Ishikawa (cell line): Measurements from ENCODE around the gene SOD1.

Experiments
- CEBPB ChIP-seq: IDR thresholded peaks from 2 replicates; pipeline ENCODE4 v1.6.1; 2012
- CREB1 ChIP-seq: IDR thresholded peaks from 2 replicates; pipeline ENCODE4 v1.6.1; 2012; ENCODE audit warnings: low read depth
- EGR1 ChIP-seq: IDR thresholded peaks from 2 replicates; pipeline ENCODE4 v1.6.1; 2012
- EP300 ChIP-seq: IDR thresholded peaks from 2 replicates; pipeline ENCODE4 v1.6.1; 2012; ENCODE audit warnings: borderline replicate concordance
- FOXM1 ChIP-seq: IDR thresholded peaks from 2 replicates; pipeline ENCODE4 v1.6.1; 2012; ENCODE audit warnings: low read depth, borderline replicate concordance
- MAX ChIP-seq: IDR thresholded peaks from 2 replicates; pipeline ENCODE4 v1.6.1; 2012
- NFIC ChIP-seq: IDR thresholded peaks from 2 replicates; pipeline ENCODE4 v1.6.1; 2012
- RAD21 ChIP-seq: IDR thresholded peaks from 2 replicates; pipeline ENCODE4 v1.6.1; 2012; ENCODE audit warnings: low read depth
- REST ChIP-seq: IDR thresholded peaks from 2 replicates; pipeline ENCODE4 v1.6.1; 2012; ENCODE audit warnings: low read depth, mild to moderate bottlenecking
- TAF1 ChIP-seq: IDR thresholded peaks from 2 replicates; pipeline ENCODE4 v1.6.1; 2012; ENCODE audit warnings: low read depth, mild to moderate bottlenecking
- TCF12 ChIP-seq: IDR thresholded peaks from 2 replicates; pipeline ENCODE4 v1.6.1; 2012; ENCODE audit warnings: low read depth
- TEAD4 ChIP-seq: IDR thresholded peaks from 2 replicates; pipeline ENCODE4 v1.6.1; 2012
- USF1 ChIP-seq: IDR thresholded peaks from 2 replicates; pipeline ENCODE4 v1.6.1; 2012
- YY1 ChIP-seq: IDR thresholded peaks from 2 replicates; pipeline ENCODE4 v1.6.1; 2012; ENCODE audit warnings: low read depth
- ZBTB7A ChIP-seq: IDR thresholded peaks from 2 replicates; pipeline ENCODE4 v1.6.1; 2012; ENCODE audit warnings: low read depth

Gene SOD1

GRCh38 chr21:31656199-31657095 lies 3.0 kb upstream of the SOD1 start:
- no peak for TF ChIP-seq EP300
- TF ChIP-seq RAD21 = no peak
- TF ChIP-seq CEBPB = no peak
- TF ChIP-seq EGR1 = no peak
- no peak for TF ChIP-seq USF1
- no peak for TF ChIP-seq ZBTB7A
- TF ChIP-seq CREB1 = no peak
- TF ChIP-seq TCF12 = no peak
- TF ChIP-seq MAX = no peak
- TF ChIP-seq REST = no peak
- no peak for TF ChIP-seq NFIC
- TF ChIP-seq TAF1 = no peak
- TF ChIP-seq FOXM1 = no peak
- TF ChIP-seq YY1 = no peak
- no peak for TF ChIP-seq TEAD4

- TF ChIP-seq REST (no peak), CREB1 (no peak), NFIC (no peak), TEAD4 (no peak), TCF12 (no peak), EGR1 (no peak), YY1 (no peak), MAX (no peak), TAF1 (no peak), FOXM1 (no peak), USF1 (no peak), EP300 (no peak), RAD21 (no peak), CEBPB (no peak), ZBTB7A (no peak)
Observed at GRCh38 chr21:31658053-31658452, 1.4 kb upstream of the SOD1 start.

GRCh38 chr21:31659286-31659535 lies 282 bp upstream of the SOD1 start:
- no peak for TF ChIP-seq USF1
- no peak; the same call in 1 of the 2 replicates for TF ChIP-seq MAX
- no peak for TF ChIP-seq CEBPB
- no peak for TF ChIP-seq ZBTB7A
- no peak for TF ChIP-seq NFIC
- no peak for TF ChIP-seq RAD21
- no peak for TF ChIP-seq EP300
- no peak for TF ChIP-seq CREB1
- no peak for TF ChIP-seq FOXM1
- TF ChIP-seq TCF12 = no peak
- no peak for TF ChIP-seq EGR1
- no peak for TF ChIP-seq REST
- no peak for TF ChIP-seq TEAD4
- TF ChIP-seq TAF1 = no peak
- no peak for TF ChIP-seq YY1

- TF ChIP-seq RAD21 = no peak
- no peak for TF ChIP-seq EP300
- no peak for TF ChIP-seq FOXM1
- TF ChIP-seq ZBTB7A = no peak
- no peak for TF ChIP-seq MAX
- no peak for TF ChIP-seq REST
- no peak for TF ChIP-seq YY1
- no peak for TF ChIP-seq TEAD4
- TF ChIP-seq CEBPB = no peak
Observed at GRCh38 chr21:31660259-31660565, 719 bp downstream of the SOD1 start.
